HCT116 (cell line): ENCODE data around the gene ABCC5. TPM values are rescaled to one million over a fixed set of nuclear protein-coding genes. Genes with fewer than 3 reads are reported as not detected.

ENCODE experiments used
- ATAC-seq: fragments of 200-7000 bp; cut with Tn5 transposase; 2 replicates; pipeline ENCODE4 v1.9.1; 2020; ENCODE audit warnings: mild to moderate bottlenecking, moderate library complexity
- BruUV-seq: library from RNA; stranded (reverse); fragments of 400-500 nt; replicated peaks from 2 replicates; lab custom pipeline; 2021; lab: Mats Ljungman, UMichigan
- CTCF ChIA-PET: fragments of 300-600 bp; sonication (Branson Sonifier 250); formaldehyde crosslinking; loops from one replicate; lab custom pipeline; 2021; ENCODE audit warnings: antibody characterized with exemption; lab: Charles Lee
- POLR2A ChIA-PET: fragments of 300-600, 350-600 bp; sonication (Branson Sonifier 250); formaldehyde crosslinking; loops from one replicate; lab custom pipeline; 2021; ENCODE audit warnings: antibody characterized with exemption; lab: Charles Lee
- RAD21 ChIA-PET, 2 experiments: fragments of 300-600 bp; sonication (Branson Sonifier 250); formaldehyde crosslinking; loops; one replicate each; lab custom pipeline; 2023; ENCODE audit warnings: low total read pairs in 2 of 2; ENCODE audit not compliant: uncharacterized antibody in 2 of 2, unreplicated experiment in 2 of 2, low non-redundant PET in 1 of 2; lab: Charles Lee
- DNase-seq: peaks from one replicate; pipeline ENCODE4 v3.0.0-alpha.2; 2010; ENCODE audit warnings: low read depth, low spot score
- H2AFZ ChIP-seq: fragments of 200-600 bp; shearing (Covaris generic), sonication (generic); 2 replicates; pipeline ENCODE4 v1.6.1; 2017; ENCODE audit warnings: low read depth, mixed run types, mixed read lengths, antibody characterized with exemption, low read length; ENCODE audit not compliant: poor library complexity, severe bottlenecking
- H3K27ac ChIP-seq: 2 replicates; pipeline ENCODE4 v1.5.1; 2012; ENCODE audit warnings: low read depth, low read length
- H3K27me3 ChIP-seq: fragments of 200-600 bp; sonication (generic); 2 replicates; pipeline ENCODE4 v1.6.1; 2016; ENCODE audit warnings: mixed run types, low read length, mixed read lengths; ENCODE audit not compliant: insufficient read depth
- H3K36me3 ChIP-seq, 2 experiments: fragments of 200-500 bp in 1 of 2; fragments of 200-600 bp in 1 of 2; sonication (Bioruptor generic) in 1 of 2; sonication (generic) in 1 of 2; 2 replicates each; pipeline versions ENCODE4 v1.5.1 to v1.6.1; 2014 to 2016; ENCODE audit warnings: low read length in 2 of 2, inconsistent platforms in 1 of 2, mixed read lengths in 1 of 2, mixed run types in 1 of 2; ENCODE audit not compliant: insufficient read depth in 2 of 2, control insufficient read depth in 1 of 2
- H3K4me1 ChIP-seq, 2 experiments: fragments of 200-600 bp in 1 of 2; sonication (generic) in 1 of 2; 2 replicates each; pipeline versions ENCODE4 v1.5.1 to v1.6.1; 2012 to 2017; ENCODE audit warnings: low read length in 2 of 2, inconsistent platforms in 1 of 2, mild to moderate bottlenecking in 1 of 2, mixed read lengths in 1 of 2, mixed run types in 1 of 2, moderate library complexity in 1 of 2; ENCODE audit not compliant: insufficient read depth in 2 of 2, control insufficient read depth in 1 of 2
- H3K4me2 ChIP-seq: fragments of 200-600 bp; sonication (generic); 2 replicates; pipeline ENCODE4 v1.6.1; 2017; ENCODE audit warnings: mixed run types, low read length, mixed read lengths
- H3K4me3 ChIP-seq, 2 experiments: fragments of 200-600 bp in 1 of 2; sonication (generic) in 1 of 2; replicated peaks in 1 of 2; 2 replicates each; pipeline ENCODE4 v1.5.1; 2011 to 2016; ENCODE audit warnings: low read length in 2 of 2, control low read depth in 1 of 2, low read depth in 1 of 2, mild to moderate bottlenecking in 1 of 2, mixed read lengths in 1 of 2, mixed run types in 1 of 2
- H3K79me2 ChIP-seq: fragments of 200-600 bp; sonication (generic); 2 replicates; pipeline ENCODE4 v1.6.1; 2017; ENCODE audit warnings: mild to moderate bottlenecking, mixed run types, low read length, moderate library complexity, mixed read lengths; ENCODE audit not compliant: insufficient read depth
- H3K9ac ChIP-seq: fragments of 200-600 bp; sonication (generic); 2 replicates; pipeline ENCODE4 v1.6.1; 2016; ENCODE audit warnings: low read length, mixed read lengths
- H3K9me2 ChIP-seq: fragments of 200-600 bp; sonication (generic), shearing (Covaris generic); 2 replicates; pipeline ENCODE4 v1.6.1; 2017; ENCODE audit warnings: mixed run types, mild to moderate bottlenecking, moderate library complexity; ENCODE audit not compliant: insufficient read depth
- H3K9me3 ChIP-seq, 2 experiments: fragments of 200-500 bp in 1 of 2; fragments of 200-600 bp in 1 of 2; sonication (Bioruptor generic) in 1 of 2; sonication (generic) in 1 of 2; 2 replicates each; pipeline ENCODE4 v1.6.1; 2014 to 2017; ENCODE audit warnings: low read length in 2 of 2, mixed read lengths in 2 of 2, inconsistent platforms in 1 of 2, low read depth in 1 of 2, mild to moderate bottlenecking in 1 of 2, mixed run types in 1 of 2, moderate library complexity in 1 of 2; ENCODE audit not compliant: control insufficient read depth in 1 of 2, insufficient read depth in 1 of 2
- H4K20me1 ChIP-seq: fragments of 200-600 bp; sonication (generic), shearing (Covaris generic); 2 replicates; pipeline ENCODE4 v1.6.1; 2017; ENCODE audit warnings: mixed run types, mild to moderate bottlenecking, moderate library complexity; ENCODE audit not compliant: insufficient read depth
- CEBPB ChIP-seq: IDR thresholded peaks from 2 replicates; pipeline ENCODE4 v1.6.1; 2012; ENCODE audit warnings: low read depth
- ELF1 ChIP-seq: IDR thresholded peaks from 2 replicates; pipeline ENCODE4 v1.6.1; 2012; ENCODE audit warnings: low read depth, borderline replicate concordance
- EZH2 ChIP-seq: fragments of 200-600 bp; sonication (generic); IDR thresholded peaks from 2 replicates; pipeline ENCODE4 v1.6.1; 2017; ENCODE audit warnings: antibody characterized with exemption, mixed run types
- EZH2phosphoT487 ChIP-seq: fragments of 200-600 bp; IDR thresholded peaks from 2 replicates; pipeline ENCODE4 v1.6.1; 2018; ENCODE audit warnings: antibody characterized with exemption, borderline replicate concordance
- POLR2AphosphoS5 ChIP-seq: IDR thresholded peaks from 2 replicates; pipeline ENCODE4 v1.6.1; 2011; ENCODE audit warnings: mild to moderate bottlenecking, low read depth, low read length, moderate library complexity
- intact Hi-C: fragments of 100-400 bp; cut with micrococcal nuclease; formaldehyde crosslinking; loops from 2 replicates; pipeline ENCODE4 v1.10.0; 2022
- total RNA-seq: library from RNA; stranded (reverse); gene quantifications from one replicate; pipeline ENCODE4 v1.2.1, GENCODE V29; 2021; ENCODE audit not compliant: unreplicated experiment
- TF ChIP-seq, protein P1 (sequence below): IDR thresholded peaks from 2 replicates; pipeline ENCODE4 v1.6.1; 2012
- TF ChIP-seq, protein P2 (sequence below): IDR thresholded peaks from 2 replicates; pipeline ENCODE4 v1.6.1; 2012; ENCODE audit warnings: low read depth

The ABCC5 gene
- total RNA-seq, 1 experiment from 2014 or later: 16.9 TPM

DNA sequence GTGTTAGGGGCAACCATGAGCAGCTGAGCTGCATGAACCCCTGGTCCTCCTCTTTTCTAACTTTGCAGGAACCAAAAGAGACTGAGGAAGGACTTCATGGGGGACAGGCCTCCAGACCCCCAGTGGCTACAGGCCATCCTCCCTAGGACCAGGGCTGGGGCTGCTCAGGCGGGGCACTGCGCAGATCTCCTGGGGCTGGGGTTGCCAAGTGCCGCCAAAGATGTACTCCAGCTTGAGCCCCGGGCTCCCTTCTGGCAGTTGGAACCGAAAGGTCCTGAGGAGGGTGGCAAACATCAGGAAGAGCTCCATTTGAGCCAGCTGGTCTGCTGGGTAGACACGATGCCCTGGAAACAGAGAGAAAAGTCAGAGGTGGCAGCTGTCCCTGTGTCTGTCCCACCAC lies 121.9 kb downstream of the ABCC5 start:
- POLR2A ChIA-PET: interaction anchor here (0.7 to 1.5 kb wide), 2 partner anchors 11 to 350 kb away, joined by 3 to 4 read pairs; partner anchors contain the start of gene PARL
- Histone ChIP-seq H4K20me1 (no peaks in the 10 kb centered on the region), H3K27ac (no peak overlapping the region), H3K27me3 (no peaks in the 10 kb centered on the region), H3K4me3 (no peak overlapping the region), H3K36me3 (no peaks in the 10 kb centered on the region), H3K9ac (no peak overlapping the region), H3K9me3 (no peaks in the 10 kb centered on the region; a peak in 1 of 4 replicates), H3K4me1 (no peaks in the 10 kb centered on the region), H3K79me2 (no peaks in the 10 kb centered on the region), H3K4me2 (no peak overlapping the region), H2AFZ (peak overlapping the region; percentile 71), H3K9me2 (no peaks in the 10 kb centered on the region)
- BruUV-seq: no TSS peak
- DNase-seq (no peak), ATAC-seq (no peak)
- TF ChIP-seq ELF1: no peak
- TF ChIP-seq, protein P1, sequence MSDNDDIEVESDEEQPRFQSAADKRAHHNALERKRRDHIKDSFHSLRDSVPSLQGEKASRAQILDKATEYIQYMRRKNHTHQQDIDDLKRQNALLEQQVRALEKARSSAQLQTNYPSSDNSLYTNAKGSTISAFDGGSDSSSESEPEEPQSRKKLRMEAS: no peak
- TF ChIP-seq, protein P2, sequence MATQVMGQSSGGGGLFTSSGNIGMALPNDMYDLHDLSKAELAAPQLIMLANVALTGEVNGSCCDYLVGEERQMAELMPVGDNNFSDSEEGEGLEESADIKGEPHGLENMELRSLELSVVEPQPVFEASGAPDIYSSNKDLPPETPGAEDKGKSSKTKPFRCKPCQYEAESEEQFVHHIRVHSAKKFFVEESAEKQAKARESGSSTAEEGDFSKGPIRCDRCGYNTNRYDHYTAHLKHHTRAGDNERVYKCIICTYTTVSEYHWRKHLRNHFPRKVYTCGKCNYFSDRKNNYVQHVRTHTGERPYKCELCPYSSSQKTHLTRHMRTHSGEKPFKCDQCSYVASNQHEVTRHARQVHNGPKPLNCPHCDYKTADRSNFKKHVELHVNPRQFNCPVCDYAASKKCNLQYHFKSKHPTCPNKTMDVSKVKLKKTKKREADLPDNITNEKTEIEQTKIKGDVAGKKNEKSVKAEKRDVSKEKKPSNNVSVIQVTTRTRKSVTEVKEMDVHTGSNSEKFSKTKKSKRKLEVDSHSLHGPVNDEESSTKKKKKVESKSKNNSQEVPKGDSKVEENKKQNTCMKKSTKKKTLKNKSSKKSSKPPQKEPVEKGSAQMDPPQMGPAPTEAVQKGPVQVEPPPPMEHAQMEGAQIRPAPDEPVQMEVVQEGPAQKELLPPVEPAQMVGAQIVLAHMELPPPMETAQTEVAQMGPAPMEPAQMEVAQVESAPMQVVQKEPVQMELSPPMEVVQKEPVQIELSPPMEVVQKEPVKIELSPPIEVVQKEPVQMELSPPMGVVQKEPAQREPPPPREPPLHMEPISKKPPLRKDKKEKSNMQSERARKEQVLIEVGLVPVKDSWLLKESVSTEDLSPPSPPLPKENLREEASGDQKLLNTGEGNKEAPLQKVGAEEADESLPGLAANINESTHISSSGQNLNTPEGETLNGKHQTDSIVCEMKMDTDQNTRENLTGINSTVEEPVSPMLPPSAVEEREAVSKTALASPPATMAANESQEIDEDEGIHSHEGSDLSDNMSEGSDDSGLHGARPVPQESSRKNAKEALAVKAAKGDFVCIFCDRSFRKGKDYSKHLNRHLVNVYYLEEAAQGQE: no peak
- no peak for TF ChIP-seq CEBPB
- no peak for TF ChIP-seq POLR2AphosphoS5
- TF ChIP-seq EZH2: no peak
- no peak for TF ChIP-seq EZH2phosphoT487
- CTCF ChIA-PET: interaction anchor here (0.7 to 3.3 kb wide), 25 partner anchors 8 to 885 kb away, joined by 3 to 21 read pairs (median 4); partner anchors contain the start of genes ABCC5, DVL3, EEF1AKMT4 and PARL
- RAD21 ChIA-PET: interaction anchor here (0.6 to 1.0 kb wide), 6 partner anchors 8 to 430 kb away, joined by 3 to 6 read pairs (median 4); no protein-coding TSS in a partner anchor
- intact Hi-C loops: loop anchor here (1.0 to 5.0 kb wide), 4 partner anchors 122 to 647 kb away; partner anchors contain the start of gene ABCC5
